HG02642 (cell line): ENCODE data around the gene CMAS.

Experiments
- ATAC-seq: cut with Tn5 transposase; IDR thresholded peaks from one replicate; pipeline ENCODE4 v1.9.1; 2021; ENCODE audit warnings: mild to moderate bottlenecking; ENCODE audit not compliant: unreplicated experiment, poor library complexity

Gene CMAS

GRCh38 chr12:22103418-22103817 lies 57.4 kb downstream of the CMAS start:
- ATAC-seq = no peak

- no peak for ATAC-seq
Observed at GRCh38 chr12:22105542-22105941, 59.5 kb downstream of the CMAS start.

GRCh38 chr12:22110176-22110575 lies 64.2 kb downstream of the CMAS start:
- no peak for ATAC-seq
